ENCODE data around the gene PTGIS. TPM values are rescaled to one million over a fixed set of nuclear protein-coding genes. Genes with fewer than 3 reads are reported as not detected.

The PTGIS gene
- polyA plus RNA-seq, 3 donors: not detected

GRCh38 chr20:49575551-49576060 is 7.7 kb upstream of the PTGIS start:
- Histone ChIP-seq H3K79me2 (ENCODE audit: insufficient read depth, low read length) (no peaks in the 10 kb centered on the region), H3K27me3 (ENCODE audit: control insufficient read depth in 2 of 2, insufficient read depth in 2 of 2, low read length in 2 of 2) (peaks cover 6 to 17% of the 10 kb centered on the region in 2 donors), H2AFZ (ENCODE audit: insufficient read depth, low read depth, low read length, poor library complexity, severe bottlenecking) (no peak overlapping the region), H3K4me1 (ENCODE audit: control insufficient read depth in 1 of 2, insufficient read depth in 2 of 2, low read length in 2 of 2) (peaks cover 0 to 3% of the 10 kb centered on the region in 2 donors), H3K9me3 (replicated peaks in 1 of 2; ENCODE audit: control insufficient read depth in 1 of 2, insufficient read depth in 1 of 2, low read length in 2 of 2) (no peaks in the 10 kb centered on the region), H3K4me3 (replicated peaks in 1 of 3; ENCODE audit: low read depth in 2 of 3, low read length in 3 of 3) (no peak overlapping the region), H3K36me3 (replicated peaks in 1 of 2; ENCODE audit: control insufficient read depth in 1 of 2, insufficient read depth in 2 of 2, low read length in 2 of 2) (no peaks in the 10 kb centered on the region), H3K27ac (ENCODE audit: low read depth in 1 of 2, low read length in 2 of 2) (no peak overlapping the region), H3K9ac (ENCODE audit: insufficient read depth, low read length, poor library complexity, severe bottlenecking) (no peak overlapping the region), H3K4me2 (replicated peaks; ENCODE audit: extremely low read depth, low read length, poor library complexity, severe bottlenecking) (no peak overlapping the region), H4K20me1 (ENCODE audit: insufficient read depth, low read length) (no peaks in the 10 kb centered on the region)
- H3K4me3 Mint-ChIP-seq: no peak overlapping the region
- intact Hi-C loops (cut with micrococcal nuclease): no loop called here
- DNase-seq: no peak
- 100% methylated on average over 3 of the region's 5 CpGs for WGBS (ENCODE audit: insufficient coverage)
- peaks cover 4 to 14% (median 9%) of the 10 kb centered on the region in 7 donors for H3K9me3 Mint-ChIP-seq
- H3K4me1 Mint-ChIP-seq: peaks cover 10% of the 10 kb centered on the region
- H3K36me3 Mint-ChIP-seq: no peaks in the 10 kb centered on the region
- peaks cover 10 to 26% (median 25%) of the 10 kb centered on the region in 3 donors for H3K27me3 Mint-ChIP-seq (ENCODE audit: low read depth in 3 of 3)
- no peak overlapping the region for H3K27ac Mint-ChIP-seq
- no peak for TF ChIP-seq CTCF (IDR thresholded peaks at IDR 0.05)

- Histone ChIP-seq H3K9ac (ENCODE audit: insufficient read depth, low read length, poor library complexity, severe bottlenecking) (no peak overlapping the region), H3K36me3 (replicated peaks in 1 of 2; ENCODE audit: control insufficient read depth in 1 of 2, insufficient read depth in 2 of 2, low read length in 2 of 2) (no peaks in the 10 kb centered on the region), H3K9me3 (replicated peaks in 1 of 2; ENCODE audit: control insufficient read depth in 1 of 2, insufficient read depth in 1 of 2, low read length in 2 of 2) (peaks cover 0 to 1% of the 10 kb centered on the region in 2 donors), H3K79me2 (ENCODE audit: insufficient read depth, low read length) (no peaks in the 10 kb centered on the region), H4K20me1 (ENCODE audit: insufficient read depth, low read length) (no peaks in the 10 kb centered on the region), H3K4me1 (ENCODE audit: control insufficient read depth in 1 of 2, insufficient read depth in 2 of 2, low read length in 2 of 2) (no peaks in the 10 kb centered on the region), H3K4me2 (replicated peaks; ENCODE audit: extremely low read depth, low read length, poor library complexity, severe bottlenecking) (no peak overlapping the region), H3K27ac (ENCODE audit: low read depth in 1 of 2, low read length in 2 of 2) (no peak overlapping the region), H3K4me3 (replicated peaks in 1 of 3; ENCODE audit: low read depth in 2 of 3, low read length in 3 of 3) (no peak overlapping the region), H2AFZ (ENCODE audit: insufficient read depth, low read depth, low read length, poor library complexity, severe bottlenecking) (no peak overlapping the region), H3K27me3 (ENCODE audit: control insufficient read depth in 2 of 2, insufficient read depth in 2 of 2, low read length in 2 of 2) (peaks cover 18 to 34% of the 10 kb centered on the region in 2 donors)
- Mint-ChIP-seq H3K27ac (no peak overlapping the region), H3K27me3 (ENCODE audit: low read depth in 3 of 3) (peaks cover 26 to 41% (median 38%) of the 10 kb centered on the region in 3 donors), H3K4me3 (no peak overlapping the region), H3K36me3 (no peaks in the 10 kb centered on the region), H3K9me3 (peaks cover 5 to 16% (median 9%) of the 10 kb centered on the region in 7 donors), H3K4me1 (peaks cover 8% of the 10 kb centered on the region)
- WGBS (ENCODE audit: insufficient coverage): 100% methylated on average over 4 of the region's 8 CpGs
- no peak for DNase-seq
- intact Hi-C loops (cut with micrococcal nuclease): no loop called here
- TF ChIP-seq CTCF (IDR thresholded peaks at IDR 0.05): no peak
These were observed 6.0 kb upstream of the PTGIS start for GRCh38 chr20:49573900-49574416.
